Keratinocyte (primary cell): ENCODE results near the gene COA8.

Source experiments
- EZH2 ChIP-seq: IDR thresholded peaks from one replicate; pipeline ENCODE4 v1.6.1; 2012; ENCODE audit warnings: inconsistent platforms, mild to moderate bottlenecking, low read length, moderate library complexity
- TF ChIP-seq, protein P1 (sequence below), 3 experiments: IDR thresholded peaks in 1 of 3; conservative IDR thresholded peaks in 1 of 3; optimal IDR thresholded peaks in 1 of 3; 2 replicates in 2 of 3; 3 replicates in 1 of 3; pipeline versions ENCODE3 to v1.5.1; 2011; ENCODE audit warnings: low read length in 3 of 3, mild to moderate bottlenecking in 3 of 3, moderate library complexity in 2 of 3, control low read depth in 1 of 3, inconsistent platforms in 1 of 3; ENCODE audit not compliant: insufficient read depth in 2 of 3; ENCODE audit errors: extremely low read depth in 1 of 3

DNA sequence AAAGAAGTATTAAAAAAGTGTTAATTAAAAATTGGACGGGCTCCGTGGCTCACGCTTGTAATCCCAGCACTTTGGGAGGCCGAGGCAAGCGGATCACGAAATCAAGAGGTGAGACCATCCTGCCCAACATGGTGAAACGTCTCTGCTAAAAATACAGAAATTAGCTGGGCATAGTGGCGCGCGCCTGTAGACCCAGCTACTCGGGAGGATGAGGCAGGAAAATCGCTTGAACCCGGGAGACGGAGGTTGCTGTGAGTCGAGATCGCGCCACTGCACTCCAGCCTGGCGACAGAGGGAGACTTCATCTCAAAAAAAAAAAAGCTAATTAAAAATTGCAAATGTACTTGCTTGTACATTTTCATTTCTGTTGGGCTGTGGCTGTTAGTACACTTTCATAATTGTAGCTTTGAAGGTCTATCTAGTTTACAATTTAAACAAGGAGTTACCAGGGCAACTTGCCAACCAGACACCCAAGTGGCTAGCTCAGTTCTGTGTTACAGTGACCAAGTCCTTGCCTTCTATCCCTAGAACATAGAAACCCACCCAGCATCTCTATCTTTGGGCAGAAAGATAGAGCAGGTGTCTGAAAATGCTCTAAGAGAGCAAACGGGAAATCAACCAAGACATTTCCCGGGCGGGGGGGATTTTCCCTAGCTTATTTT, 1.2 kb downstream of the COA8 start:
- TF ChIP-seq, protein P1, sequence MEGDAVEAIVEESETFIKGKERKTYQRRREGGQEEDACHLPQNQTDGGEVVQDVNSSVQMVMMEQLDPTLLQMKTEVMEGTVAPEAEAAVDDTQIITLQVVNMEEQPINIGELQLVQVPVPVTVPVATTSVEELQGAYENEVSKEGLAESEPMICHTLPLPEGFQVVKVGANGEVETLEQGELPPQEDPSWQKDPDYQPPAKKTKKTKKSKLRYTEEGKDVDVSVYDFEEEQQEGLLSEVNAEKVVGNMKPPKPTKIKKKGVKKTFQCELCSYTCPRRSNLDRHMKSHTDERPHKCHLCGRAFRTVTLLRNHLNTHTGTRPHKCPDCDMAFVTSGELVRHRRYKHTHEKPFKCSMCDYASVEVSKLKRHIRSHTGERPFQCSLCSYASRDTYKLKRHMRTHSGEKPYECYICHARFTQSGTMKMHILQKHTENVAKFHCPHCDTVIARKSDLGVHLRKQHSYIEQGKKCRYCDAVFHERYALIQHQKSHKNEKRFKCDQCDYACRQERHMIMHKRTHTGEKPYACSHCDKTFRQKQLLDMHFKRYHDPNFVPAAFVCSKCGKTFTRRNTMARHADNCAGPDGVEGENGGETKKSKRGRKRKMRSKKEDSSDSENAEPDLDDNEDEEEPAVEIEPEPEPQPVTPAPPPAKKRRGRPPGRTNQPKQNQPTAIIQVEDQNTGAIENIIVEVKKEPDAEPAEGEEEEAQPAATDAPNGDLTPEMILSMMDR (optimal IDR thresholded peaks at IDR 0.05 in 1 of 3, IDR thresholded peaks at IDR 0.05 in 1 of 3, conservative IDR thresholded peaks at IDR 0.05 in 1 of 3; ENCODE audit: extremely low read depth in 1 of 3, insufficient read depth in 2 of 3, low read length in 3 of 3), result no peak
- TF ChIP-seq EZH2, result no peak
